HG03439 (cell line): ENCODE results near the gene TMEM208.

ENCODE experiments used
- ATAC-seq: cut with Tn5 transposase; IDR thresholded peaks from one replicate; pipeline ENCODE4 v1.9.1; 2021; ENCODE audit warnings: mild to moderate bottlenecking, moderate library complexity; ENCODE audit not compliant: unreplicated experiment

The TMEM208 gene

GRCh38 chr16:67271446-67271845, 44.5 kb downstream of the TMEM208 start:
- ATAC-seq, result no peak

- ATAC-seq, result no peak
Measured at GRCh38 chr16:67275321-67275720, 48.4 kb downstream of the TMEM208 start.

GRCh38 chr16:67277294-67277998, 50.5 kb downstream of the TMEM208 start:
- no peak for ATAC-seq

GRCh38 chr16:67277999-67278772, 51.3 kb downstream of the TMEM208 start:
- no peak for ATAC-seq
